SK-N-SH (cell line): ENCODE measurements around the gene BCAM. TPM values are rescaled to one million over a fixed set of nuclear protein-coding genes. Genes with fewer than 3 reads are reported as not detected.

Source experiments
- CTCF ChIA-PET: fragments of 300-600, 350-600 bp; formaldehyde crosslinking; extraction: SDS; loops from one replicate; lab custom pipeline; 2021; lab: Yijun Ruan, JAX
- POLR2A ChIA-PET: fragments of 350-600 bp; sonication (Branson Sonifier 250); formaldehyde crosslinking; extraction: SDS; loops from one replicate; lab custom pipeline; 2020; ENCODE audit warnings: antibody characterized with exemption, inconsistent platforms; lab: Yijun Ruan, JAX
- DNase-seq: peaks from one replicate; pipeline ENCODE4 v3.0.0; 2012
- H2AFZ ChIP-seq: fragments of 200-600 bp; sonication (generic); 2 replicates; pipeline ENCODE4 v1.8.1; 2016; ENCODE audit warnings: antibody characterized with exemption, mild to moderate bottlenecking, low read depth
- H3F3A ChIP-seq: fragments of 200-600 bp; sonication (generic); replicated peaks from 2 replicates; pipeline ENCODE3; 2016; ENCODE audit warnings: antibody characterized with exemption, mild to moderate bottlenecking; ENCODE audit not compliant: insufficient read depth
- H3K27ac ChIP-seq, 2 experiments: fragments of 200-500 bp in 1 of 2; fragments of 200-600 bp in 1 of 2; sonication (Bioruptor generic) in 1 of 2; sonication (generic), shearing (Covaris generic) in 1 of 2; 2 replicates each; pipeline versions ENCODE4 v1.5.1 to v1.6.1; 2014 to 2016; ENCODE audit warnings: low read depth in 2 of 2, inconsistent platforms in 1 of 2, low read length in 1 of 2, mild to moderate bottlenecking in 1 of 2, mixed read lengths in 1 of 2
- H3K27me3 ChIP-seq: fragments of 200-600 bp; sonication (generic), shearing (Covaris generic); 2 replicates; pipeline ENCODE4 v1.6.1; 2016; ENCODE audit warnings: mixed run types; ENCODE audit not compliant: insufficient read depth
- H3K36me3 ChIP-seq, 2 experiments: fragments of 200-500 bp in 1 of 2; fragments of 200-600 bp in 1 of 2; sonication (Bioruptor generic) in 1 of 2; sonication (generic) in 1 of 2; replicated peaks in 1 of 2; 2 replicates each; pipeline versions ENCODE3 to v1.5.1; 2014 to 2016; ENCODE audit warnings: low read length in 1 of 2, mild to moderate bottlenecking in 1 of 2; ENCODE audit not compliant: insufficient read depth in 2 of 2, control insufficient read depth in 1 of 2
- H3K4me1 ChIP-seq, 2 experiments: fragments of 200-500 bp in 1 of 2; fragments of 200-600 bp in 1 of 2; sonication (Bioruptor generic) in 1 of 2; sonication (generic), shearing (Covaris generic) in 1 of 2; 2 replicates each; pipeline versions ENCODE4 v1.5.1 to v1.6.1; 2014 to 2016; ENCODE audit warnings: low read depth in 1 of 2, low read length in 1 of 2, mixed run types in 1 of 2; ENCODE audit not compliant: insufficient read depth in 2 of 2, control insufficient read depth in 1 of 2
- H3K4me2 ChIP-seq: fragments of 200-600 bp; sonication (generic), shearing (Covaris generic); 2 replicates; pipeline ENCODE4 v1.6.1; 2017; ENCODE audit warnings: mixed run types
- H3K4me3 ChIP-seq, 2 experiments: fragments of 200-500 bp in 1 of 2; fragments of 200-600 bp in 1 of 2; sonication (Bioruptor generic) in 1 of 2; sonication (generic), shearing (Covaris generic) in 1 of 2; 2 replicates each; pipeline versions ENCODE4 v1.5.1 to v1.8.1; 2014 to 2016; ENCODE audit warnings: low read depth in 2 of 2, inconsistent platforms in 1 of 2, low read length in 1 of 2, mild to moderate bottlenecking in 1 of 2, mixed read lengths in 1 of 2, moderate library complexity in 1 of 2
- H3K79me2 ChIP-seq: fragments of 200-600 bp; sonication (generic); 2 replicates; pipeline ENCODE4 v1.8.1; 2017; ENCODE audit warnings: mild to moderate bottlenecking; ENCODE audit not compliant: insufficient read depth
- H3K9ac ChIP-seq: fragments of 200-600 bp; sonication (generic); 2 replicates; pipeline ENCODE4 v1.6.1; 2017; ENCODE audit warnings: mixed run types
- H3K9me2 ChIP-seq: fragments of 200-600 bp; sonication (generic); 2 replicates; pipeline ENCODE4 v1.6.1; 2017; ENCODE audit warnings: mixed run types
- H3K9me3 ChIP-seq: fragments of 200-600 bp; sonication (generic); 2 replicates; pipeline ENCODE4 v1.6.1; 2017; ENCODE audit warnings: mixed run types, mild to moderate bottlenecking, moderate library complexity
- H4K20me1 ChIP-seq: fragments of 200-600 bp; sonication (generic); 2 replicates; pipeline ENCODE4 v1.6.1; 2017; ENCODE audit warnings: mild to moderate bottlenecking, mixed run types; ENCODE audit not compliant: insufficient read depth
- GATA2 ChIP-seq: sonication (generic); formaldehyde crosslinking; IDR thresholded peaks from 2 replicates; pipeline ENCODE4 v1.5.0; 2020; ENCODE audit warnings: mild to moderate bottlenecking, missing genetic modification reagents
- POLR2AphosphoS5 ChIP-seq: IDR thresholded peaks from 2 replicates; pipeline ENCODE4 v1.6.1; 2012; ENCODE audit warnings: low read depth, low read length
- SMC3 ChIP-seq: IDR thresholded peaks from 2 replicates; pipeline ENCODE4 v1.6.1; 2012; ENCODE audit warnings: low read depth, low read length, improper control_type of control experiment
- YY1 ChIP-seq: IDR thresholded peaks from 2 replicates; pipeline ENCODE4 v1.4.0; 2012; ENCODE audit warnings: low read depth, mild to moderate bottlenecking
- WGBS: methylation state at CpG from one replicate; pipeline ENCODE4 v1.1.6; 2017; ENCODE audit warnings: low lambda C conversion rate; 5-methylcytosine and 5-hydroxymethylcytosine counted together
- polyA plus RNA-seq, 3 experiments: library from polyadenylated mRNA; depleted of rRNA; stranded (reverse); fragments of >200 nt; gene quantifications; 2 replicates each; pipeline ENCODE4 v1.2.3, GENCODE V29; 2012
- TF ChIP-seq, protein P1 (sequence below): IDR thresholded peaks from 2 replicates; pipeline ENCODE4; 2012
- TF ChIP-seq, protein P2 (sequence below): IDR thresholded peaks from 2 replicates; pipeline ENCODE4 v1.4.0; 2012; ENCODE audit warnings: low read depth
- TF ChIP-seq, protein P3 (sequence below): IDR thresholded peaks from 2 replicates; pipeline ENCODE4 v1.4.0; 2012; ENCODE audit warnings: low read depth, borderline replicate concordance
- TF ChIP-seq, protein P4 (sequence below): fragments of 150-350 bp; IDR thresholded peaks from 2 replicates; pipeline ENCODE4 v1.6.1; 2016; ENCODE audit warnings: mild to moderate bottlenecking, low read depth, low read length
- TF ChIP-seq, protein P5 (sequence below): fragments of 150-350 bp; IDR thresholded peaks from 2 replicates; pipeline ENCODE4 v1.6.1; 2017; ENCODE audit warnings: antibody characterized with exemption, low read length, low read depth, borderline replicate concordance
- TF ChIP-seq, protein P6 (sequence below): IDR thresholded peaks from 2 replicates; pipeline ENCODE4 v1.6.1; 2012; ENCODE audit warnings: mild to moderate bottlenecking, low read depth, low read length, moderate library complexity

The BCAM gene
- polyA plus RNA-seq, 1 of the 3 experiments (the other 2 are of a cell fraction), result 34.0 TPM

DNA sequence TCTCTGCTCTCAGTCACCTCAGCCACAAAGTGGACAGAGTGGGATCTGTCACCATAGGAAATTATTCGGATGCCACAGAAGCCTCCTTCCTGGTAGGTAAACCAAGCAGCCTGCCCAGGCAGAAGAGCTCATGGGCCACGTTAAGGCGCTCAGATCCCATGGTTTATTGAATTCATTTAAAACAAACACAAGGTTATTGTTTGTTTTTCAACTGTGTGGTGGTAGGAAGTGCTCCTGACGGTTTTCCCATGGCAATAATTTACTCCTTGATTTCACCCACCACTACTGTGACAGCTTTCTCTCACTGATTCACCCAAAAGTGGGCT is 14.4 kb downstream of the BCAM start:
- no peak overlapping the region for H3K27ac ChIP-seq
- H3F3A ChIP-seq, result peaks cover 4% of the 10 kb centered on the region
- WGBS, result 16% methylated on average over 4 of the region's 4 CpGs
- DNase-seq, result no peak
- H3K9ac ChIP-seq, result no peak overlapping the region
- H3K36me3 ChIP-seq, result no peaks in the 10 kb centered on the region
- CTCF ChIA-PET, result interaction anchor here (0.6 to 1.4 kb wide), 5 partner anchors 14 to 99 kb away, joined by 3 to 8 read pairs (median 5); partner anchors contain the start of gene BCAM
- no peaks in the 10 kb centered on the region for H3K79me2 ChIP-seq
- H3K9me2 ChIP-seq, result no peaks in the 10 kb centered on the region
- no peaks in the 10 kb centered on the region for H3K9me3 ChIP-seq
- TF ChIP-seq, protein P1, sequence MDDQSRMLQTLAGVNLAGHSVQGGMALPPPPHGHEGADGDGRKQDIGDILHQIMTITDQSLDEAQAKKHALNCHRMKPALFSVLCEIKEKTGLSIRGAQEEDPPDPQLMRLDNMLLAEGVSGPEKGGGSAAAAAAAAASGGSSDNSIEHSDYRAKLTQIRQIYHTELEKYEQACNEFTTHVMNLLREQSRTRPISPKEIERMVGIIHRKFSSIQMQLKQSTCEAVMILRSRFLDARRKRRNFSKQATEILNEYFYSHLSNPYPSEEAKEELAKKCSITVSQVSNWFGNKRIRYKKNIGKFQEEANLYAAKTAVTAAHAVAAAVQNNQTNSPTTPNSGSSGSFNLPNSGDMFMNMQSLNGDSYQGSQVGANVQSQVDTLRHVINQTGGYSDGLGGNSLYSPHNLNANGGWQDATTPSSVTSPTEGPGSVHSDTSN, result no peak
- no peak for TF ChIP-seq YY1
- TF ChIP-seq, protein P2, sequence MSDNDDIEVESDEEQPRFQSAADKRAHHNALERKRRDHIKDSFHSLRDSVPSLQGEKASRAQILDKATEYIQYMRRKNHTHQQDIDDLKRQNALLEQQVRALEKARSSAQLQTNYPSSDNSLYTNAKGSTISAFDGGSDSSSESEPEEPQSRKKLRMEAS, result no peak
- TF ChIP-seq, protein P3, sequence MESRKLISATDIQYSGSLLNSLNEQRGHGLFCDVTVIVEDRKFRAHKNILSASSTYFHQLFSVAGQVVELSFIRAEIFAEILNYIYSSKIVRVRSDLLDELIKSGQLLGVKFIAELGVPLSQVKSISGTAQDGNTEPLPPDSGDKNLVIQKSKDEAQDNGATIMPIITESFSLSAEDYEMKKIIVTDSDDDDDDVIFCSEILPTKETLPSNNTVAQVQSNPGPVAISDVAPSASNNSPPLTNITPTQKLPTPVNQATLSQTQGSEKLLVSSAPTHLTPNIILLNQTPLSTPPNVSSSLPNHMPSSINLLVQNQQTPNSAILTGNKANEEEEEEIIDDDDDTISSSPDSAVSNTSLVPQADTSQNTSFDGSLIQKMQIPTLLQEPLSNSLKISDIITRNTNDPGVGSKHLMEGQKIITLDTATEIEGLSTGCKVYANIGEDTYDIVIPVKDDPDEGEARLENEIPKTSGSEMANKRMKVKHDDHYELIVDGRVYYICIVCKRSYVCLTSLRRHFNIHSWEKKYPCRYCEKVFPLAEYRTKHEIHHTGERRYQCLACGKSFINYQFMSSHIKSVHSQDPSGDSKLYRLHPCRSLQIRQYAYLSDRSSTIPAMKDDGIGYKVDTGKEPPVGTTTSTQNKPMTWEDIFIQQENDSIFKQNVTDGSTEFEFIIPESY, result no peak
- TF ChIP-seq POLR2AphosphoS5, result no peak
- TF ChIP-seq, protein P4, sequence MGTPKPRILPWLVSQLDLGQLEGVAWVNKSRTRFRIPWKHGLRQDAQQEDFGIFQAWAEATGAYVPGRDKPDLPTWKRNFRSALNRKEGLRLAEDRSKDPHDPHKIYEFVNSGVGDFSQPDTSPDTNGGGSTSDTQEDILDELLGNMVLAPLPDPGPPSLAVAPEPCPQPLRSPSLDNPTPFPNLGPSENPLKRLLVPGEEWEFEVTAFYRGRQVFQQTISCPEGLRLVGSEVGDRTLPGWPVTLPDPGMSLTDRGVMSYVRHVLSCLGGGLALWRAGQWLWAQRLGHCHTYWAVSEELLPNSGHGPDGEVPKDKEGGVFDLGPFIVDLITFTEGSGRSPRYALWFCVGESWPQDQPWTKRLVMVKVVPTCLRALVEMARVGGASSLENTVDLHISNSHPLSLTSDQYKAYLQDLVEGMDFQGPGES, result no peak
- TF ChIP-seq, protein P5, sequence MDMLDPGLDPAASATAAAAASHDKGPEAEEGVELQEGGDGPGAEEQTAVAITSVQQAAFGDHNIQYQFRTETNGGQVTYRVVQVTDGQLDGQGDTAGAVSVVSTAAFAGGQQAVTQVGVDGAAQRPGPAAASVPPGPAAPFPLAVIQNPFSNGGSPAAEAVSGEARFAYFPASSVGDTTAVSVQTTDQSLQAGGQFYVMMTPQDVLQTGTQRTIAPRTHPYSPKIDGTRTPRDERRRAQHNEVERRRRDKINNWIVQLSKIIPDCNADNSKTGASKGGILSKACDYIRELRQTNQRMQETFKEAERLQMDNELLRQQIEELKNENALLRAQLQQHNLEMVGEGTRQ, result no peak
- TF ChIP-seq SMC3, result no peak
- TF ChIP-seq, protein P6, sequence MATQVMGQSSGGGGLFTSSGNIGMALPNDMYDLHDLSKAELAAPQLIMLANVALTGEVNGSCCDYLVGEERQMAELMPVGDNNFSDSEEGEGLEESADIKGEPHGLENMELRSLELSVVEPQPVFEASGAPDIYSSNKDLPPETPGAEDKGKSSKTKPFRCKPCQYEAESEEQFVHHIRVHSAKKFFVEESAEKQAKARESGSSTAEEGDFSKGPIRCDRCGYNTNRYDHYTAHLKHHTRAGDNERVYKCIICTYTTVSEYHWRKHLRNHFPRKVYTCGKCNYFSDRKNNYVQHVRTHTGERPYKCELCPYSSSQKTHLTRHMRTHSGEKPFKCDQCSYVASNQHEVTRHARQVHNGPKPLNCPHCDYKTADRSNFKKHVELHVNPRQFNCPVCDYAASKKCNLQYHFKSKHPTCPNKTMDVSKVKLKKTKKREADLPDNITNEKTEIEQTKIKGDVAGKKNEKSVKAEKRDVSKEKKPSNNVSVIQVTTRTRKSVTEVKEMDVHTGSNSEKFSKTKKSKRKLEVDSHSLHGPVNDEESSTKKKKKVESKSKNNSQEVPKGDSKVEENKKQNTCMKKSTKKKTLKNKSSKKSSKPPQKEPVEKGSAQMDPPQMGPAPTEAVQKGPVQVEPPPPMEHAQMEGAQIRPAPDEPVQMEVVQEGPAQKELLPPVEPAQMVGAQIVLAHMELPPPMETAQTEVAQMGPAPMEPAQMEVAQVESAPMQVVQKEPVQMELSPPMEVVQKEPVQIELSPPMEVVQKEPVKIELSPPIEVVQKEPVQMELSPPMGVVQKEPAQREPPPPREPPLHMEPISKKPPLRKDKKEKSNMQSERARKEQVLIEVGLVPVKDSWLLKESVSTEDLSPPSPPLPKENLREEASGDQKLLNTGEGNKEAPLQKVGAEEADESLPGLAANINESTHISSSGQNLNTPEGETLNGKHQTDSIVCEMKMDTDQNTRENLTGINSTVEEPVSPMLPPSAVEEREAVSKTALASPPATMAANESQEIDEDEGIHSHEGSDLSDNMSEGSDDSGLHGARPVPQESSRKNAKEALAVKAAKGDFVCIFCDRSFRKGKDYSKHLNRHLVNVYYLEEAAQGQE, result no peak
- no peak for TF ChIP-seq GATA2
- H4K20me1 ChIP-seq, result no peaks in the 10 kb centered on the region
- no peak overlapping the region for H3K4me2 ChIP-seq
- H3K4me3 ChIP-seq, result no peak overlapping the region
- POLR2A ChIA-PET, result no interaction called here
- H2AFZ ChIP-seq, result no peak overlapping the region
- no peaks in the 10 kb centered on the region for H3K4me1 ChIP-seq
- H3K27me3 ChIP-seq, result peaks cover 60% of the 10 kb centered on the region
